HepG2 (cell line): Measurements from ENCODE around the gene TNS4. TPM values are rescaled to one million over a fixed set of nuclear protein-coding genes. Genes with fewer than 3 reads are reported as not detected.

Experiments used
- BATF2 ChIP-seq: sonication (generic); formaldehyde crosslinking; IDR thresholded peaks from 2 replicates; pipeline ENCODE4 v1.8.0; 2022; ENCODE audit warnings: mild to moderate bottlenecking, missing genetic modification reagents, moderate library complexity
- CHD4 ChIP-seq: fragments of 200-600 bp; sonication (generic); IDR thresholded peaks from 2 replicates; pipeline ENCODE4 v1.7.0; 2017; ENCODE audit warnings: mild to moderate bottlenecking, low read length, borderline replicate concordance
- GLMP ChIP-seq: sonication (generic); formaldehyde crosslinking; IDR thresholded peaks from 2 replicates; pipeline ENCODE4 v1.9.0; 2021; ENCODE audit warnings: missing genetic modification reagents, mild to moderate bottlenecking, borderline replicate concordance
- IKZF5 ChIP-seq: IDR thresholded peaks from 2 replicates; pipeline ENCODE4 v1.6.1; 2018; ENCODE audit warnings: missing genetic modification reagents, mild to moderate bottlenecking, missing compliant biosample characterization
- KDM5A ChIP-seq: fragments of 200-600 bp; sonication (generic); IDR thresholded peaks from 2 replicates; pipeline ENCODE4 v1.7.0; 2018; ENCODE audit warnings: antibody characterized with exemption, mild to moderate bottlenecking, low read length, borderline replicate concordance
- KLF15 ChIP-seq: sonication (generic); formaldehyde crosslinking; IDR thresholded peaks from 2 replicates; pipeline ENCODE4 v1.8.1; 2023; ENCODE audit warnings: borderline replicate concordance, mild to moderate bottlenecking, inconsistent platforms, missing genetic modification reagents, mixed read lengths
- NFRKB ChIP-seq: fragments of 450-650 bp; IDR thresholded peaks from 2 replicates; pipeline ENCODE4 v1.6.1; 2017
- PPARG ChIP-seq: conservative IDR thresholded peaks from 2 replicates; pipeline ENCODE4 v1.6.1; 2016; ENCODE audit warnings: missing biosample characterization, missing genetic modification reagents
- PRPF4 ChIP-seq: fragments of 200-400 bp; formaldehyde crosslinking; IDR thresholded peaks from 2 replicates; pipeline ENCODE4 v1.6.1; 2016; ENCODE audit warnings: low read length, low read depth; ENCODE audit not compliant: poor library complexity, severe bottlenecking
- RARG ChIP-seq: sonication (generic); formaldehyde crosslinking; IDR thresholded peaks from 2 replicates; pipeline ENCODE4 v1.4.0; 2020; ENCODE audit warnings: low read depth, mild to moderate bottlenecking, missing genetic modification reagents
- RBM22 ChIP-seq: fragments of 200-400 bp; formaldehyde crosslinking; optimal IDR thresholded peaks from 2 replicates; pipeline ENCODE3; 2017; ENCODE audit warnings: mild to moderate bottlenecking, low read length, moderate library complexity
- REPIN1 ChIP-seq: sonication (generic); formaldehyde crosslinking; IDR thresholded peaks from 2 replicates; pipeline ENCODE4 v1.8.0; 2022; ENCODE audit warnings: missing genetic modification reagents, low read depth, mild to moderate bottlenecking, borderline replicate concordance
- RFX1 ChIP-seq: fragments of 450-650 bp; IDR thresholded peaks from 2 replicates; pipeline ENCODE4 v1.6.1; 2017
- RFX3 ChIP-seq: IDR thresholded peaks from 2 replicates; pipeline ENCODE4 v1.6.1; 2016; ENCODE audit warnings: missing biosample characterization, missing genetic modification reagents
- TCF12 ChIP-seq, 2 experiments: fragments of 450-650 bp in 1 of 2; sonication (generic) in 1 of 2; formaldehyde crosslinking in 1 of 2; IDR thresholded peaks; 2 replicates each; pipeline versions ENCODE4 v1.6.1 to v1.8.0; 2017 to 2022; ENCODE audit warnings: antibody characterized with exemption in 1 of 2, mild to moderate bottlenecking in 1 of 2, missing genetic modification reagents in 1 of 2, moderate library complexity in 1 of 2
- ZFP36L2 ChIP-seq: sonication (generic); formaldehyde crosslinking; IDR thresholded peaks from 2 replicates; pipeline ENCODE4 v1.4.0; 2020; ENCODE audit warnings: missing genetic modification reagents
- ZNF230 ChIP-seq: sonication (generic); formaldehyde crosslinking; IDR thresholded peaks from 2 replicates; pipeline ENCODE4 v1.4.0; 2020; ENCODE audit warnings: mild to moderate bottlenecking, missing genetic modification reagents
- ZNF343 ChIP-seq: sonication (generic); formaldehyde crosslinking; IDR thresholded peaks from 2 replicates; pipeline ENCODE4 v1.4.0; 2020; ENCODE audit warnings: mild to moderate bottlenecking, missing genetic modification reagents
- ZNF354B ChIP-seq: sonication (generic); formaldehyde crosslinking; IDR thresholded peaks from 2 replicates; pipeline ENCODE4 v1.8.0; 2022; ENCODE audit warnings: mild to moderate bottlenecking, missing genetic modification reagents
- ZNF562 ChIP-seq: sonication (generic); formaldehyde crosslinking; IDR thresholded peaks from 2 replicates; pipeline ENCODE4 v1.8.0; 2022; ENCODE audit warnings: missing genetic modification reagents, borderline replicate concordance
- ZNF704 ChIP-seq: sonication (generic); formaldehyde crosslinking; IDR thresholded peaks from 2 replicates; pipeline ENCODE4 v1.8.1; 2023; ENCODE audit warnings: mild to moderate bottlenecking, inconsistent platforms, moderate library complexity, missing genetic modification reagents, borderline replicate concordance
- ZNF772 ChIP-seq: sonication (generic); formaldehyde crosslinking; IDR thresholded peaks from 2 replicates; pipeline ENCODE4 v1.5.0; 2020; ENCODE audit warnings: mild to moderate bottlenecking, missing genetic modification reagents
- ZNF780A ChIP-seq: sonication (generic); formaldehyde crosslinking; IDR thresholded peaks from 2 replicates; pipeline ENCODE4 v1.8.0; 2022; ENCODE audit warnings: mild to moderate bottlenecking, missing genetic modification reagents, moderate library complexity
- polyA plus RNA-seq, 8 experiments: library from polyadenylated mRNA; depleted of rRNA in 3 of 8; stranded (reverse) in 7 of 8; unstranded in 1 of 8; fragments of >200 nt; fragmentation: Illumina TruSeq in 4 of 8; extraction: Trizol in 4 of 8; gene quantifications; 2 replicates each; pipeline versions ENCODE4 v1.2.1 to v1.2.3, GENCODE V29; 2011 to 2016; ENCODE audit warnings: low read depth in 4 of 8, missing spikeins in 1 of 8, mixed read lengths in 1 of 8; ENCODE audit not compliant: insufficient read depth in 1 of 8
- total RNA-seq, 5 experiments: library from RNA; depleted of rRNA; stranded (reverse); fragments of >200 nt; fragmentation: Illumina TruSeq; extraction: Trizol; gene quantifications; 2 replicates each; pipeline ENCODE4 v1.2.3, GENCODE V29; 2016; ENCODE audit warnings: low read depth in 1 of 5
- TF ChIP-seq, protein P1 (sequence below): IDR thresholded peaks from 2 replicates; pipeline ENCODE4 v1.6.1; 2016; ENCODE audit warnings: mild to moderate bottlenecking, missing biosample characterization, missing genetic modification reagents
- TF ChIP-seq, protein P2 (sequence below): sonication (generic); formaldehyde crosslinking; IDR thresholded peaks from 2 replicates; pipeline ENCODE4 v1.4.0; 2020; ENCODE audit warnings: missing genetic modification reagents

TNS4 gene
- total and polyA plus RNA-seq, 2 of the 13 experiments (the other 11 are each of a cell fraction or from before 2014, with no cell fraction given): 0.58 to 2.1 TPM

- TF ChIP-seq PPARG (CRISPR knock-in tag) (no peak), NFRKB (no peak), IKZF5 (CRISPR knock-in tag) (peak; percentile 18; the same call in 1 of the 2 replicates), TCF12 (IDR thresholded peaks at IDR 0.05) (no peak), TCF12 (CRISPR knock-in tag; IDR thresholded peaks at IDR 0.05) (no peak), RARG (CRISPR knock-in tag) (no peak), REPIN1 (CRISPR knock-in tag) (no peak), CHD4 (0 out of 2 replicates have a peak, but pooled peaks have one; percentile 15), ZNF704 (no peak), KLF15 (no peak), RBM22 (no peak), KDM5A (no peak), BATF2 (CRISPR knock-in tag) (no peak), RFX3 (CRISPR knock-in tag) (no peak), GLMP (CRISPR knock-in tag) (no peak), ZFP36L2 (CRISPR knock-in tag) (no peak), ZNF780A (CRISPR knock-in tag) (no peak), ZNF354B (0 out of 2 replicates have a peak, but pooled peaks have one; percentile 63), PRPF4 (no peak), ZNF343 (CRISPR knock-in tag) (no peak), ZNF230 (CRISPR knock-in tag) (no peak), ZNF772 (no peak), RFX1 (no peak), ZNF562 (CRISPR knock-in tag) (no peak)
- TF ChIP-seq, protein P1, sequence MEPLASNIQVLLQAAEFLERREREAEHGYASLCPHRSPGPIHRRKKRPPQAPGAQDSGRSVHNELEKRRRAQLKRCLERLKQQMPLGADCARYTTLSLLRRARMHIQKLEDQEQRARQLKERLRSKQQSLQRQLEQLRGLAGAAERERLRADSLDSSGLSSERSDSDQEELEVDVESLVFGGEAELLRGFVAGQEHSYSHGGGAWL (CRISPR knock-in tag): no peak
- TF ChIP-seq, protein P2, sequence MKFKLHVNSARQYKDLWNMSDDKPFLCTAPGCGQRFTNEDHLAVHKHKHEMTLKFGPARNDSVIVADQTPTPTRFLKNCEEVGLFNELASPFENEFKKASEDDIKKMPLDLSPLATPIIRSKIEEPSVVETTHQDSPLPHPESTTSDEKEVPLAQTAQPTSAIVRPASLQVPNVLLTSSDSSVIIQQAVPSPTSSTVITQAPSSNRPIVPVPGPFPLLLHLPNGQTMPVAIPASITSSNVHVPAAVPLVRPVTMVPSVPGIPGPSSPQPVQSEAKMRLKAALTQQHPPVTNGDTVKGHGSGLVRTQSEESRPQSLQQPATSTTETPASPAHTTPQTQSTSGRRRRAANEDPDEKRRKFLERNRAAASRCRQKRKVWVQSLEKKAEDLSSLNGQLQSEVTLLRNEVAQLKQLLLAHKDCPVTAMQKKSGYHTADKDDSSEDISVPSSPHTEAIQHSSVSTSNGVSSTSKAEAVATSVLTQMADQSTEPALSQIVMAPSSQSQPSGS (CRISPR knock-in tag): no peak
Measured at GRCh38 chr17:40539711-40540411, 38.4 kb upstream of the TNS4 start (continued).
